Heart left ventricle (tissue), 16 donors: ENCODE results near the gene MCTP1. TPM values are rescaled to one million over a fixed set of nuclear protein-coding genes. Genes with fewer than 3 reads are reported as not detected.

Source experiments
- ATAC-seq, 4 donors: fragments of 200-7000 bp; cut with Tn5 transposase; one replicate each; pipeline ENCODE4 v1.9.1; 2020 to 2022; ENCODE audit warnings: moderate library complexity in 4 of 4, mild to moderate bottlenecking in 3 of 4, moderate number of reproducible peaks in 1 of 4
- DNase-seq, 5 donors: peaks; one replicate each; pipeline ENCODE4 v3.0.0-alpha.2; 2020
- H3K27ac ChIP-seq, 12 donors: fragments of 200-600 bp; sonication (generic) in 4 of 12; one replicate each; pipeline versions ENCODE4 v1.5.0 to v1.8.0; 2016 to 2022; ENCODE audit warnings: mild to moderate bottlenecking in 2 of 12
- H3K27me3 ChIP-seq, 9 donors: fragments of 200-600 bp; sonication (generic) in 2 of 9; one replicate each; pipeline versions ENCODE4 v1.5.1 to v1.8.0; 2016 to 2022; ENCODE audit warnings: mild to moderate bottlenecking in 3 of 9
- H3K36me3 ChIP-seq, 9 donors: fragments of 200-600 bp; sonication (generic) in 2 of 9; one replicate each; pipeline versions ENCODE4 v1.5.0 to v1.8.0; 2018 to 2022; ENCODE audit warnings: mild to moderate bottlenecking in 2 of 9
- H3K4me1 ChIP-seq, 12 donors: fragments of 200-600 bp; sonication (generic) in 4 of 12; one replicate each; pipeline versions ENCODE4 v1.5.0 to v1.8.0; 2016 to 2022; ENCODE audit warnings: mild to moderate bottlenecking in 3 of 12
- H3K4me3 ChIP-seq, 12 donors: fragments of 200-600 bp; sonication (generic) in 4 of 12; one replicate each; pipeline versions ENCODE4 v1.5.0 to v1.8.0; 2017 to 2022; ENCODE audit warnings: mild to moderate bottlenecking in 9 of 12, moderate library complexity in 4 of 12
- H3K9me3 ChIP-seq, 12 donors: fragments of 200-600 bp; sonication (generic) in 4 of 12; one replicate each; pipeline versions ENCODE4 v1.5.0 to v1.8.0; 2016 to 2022; ENCODE audit warnings: mild to moderate bottlenecking in 1 of 12
- CTCF ChIP-seq, 12 donors: fragments of 200-600 bp; sonication (generic) in 4 of 12; IDR thresholded peaks; one replicate each; pipeline versions ENCODE4 v1.5.0 to v1.8.0; 2018 to 2022; ENCODE audit warnings: antibody characterized with exemption in 12 of 12, mild to moderate bottlenecking in 5 of 12
- POLR2A ChIP-seq, 2 donors: fragments of 450-650 bp; IDR thresholded peaks; one replicate each; pipeline ENCODE4 v1.6.1; 2017; ENCODE audit warnings: antibody characterized with exemption in 2 of 2, mild to moderate bottlenecking in 2 of 2, moderate library complexity in 2 of 2
- whole genome bisulfite sequencing, 4 donors: extraction: QIAGEN DNeasy Blood & Tissue Kit in 2 of 4; methylation state at CpG; one replicate each; pipeline versions ENCODE4 v1.1.5 to v1.1.7; 2013 to 2018; 5-methylcytosine and 5-hydroxymethylcytosine counted together
- intact Hi-C, 10 donors: fragments of 100-400 bp; cut with DNase I; formaldehyde crosslinking; loops; one replicate each; pipeline versions ENCODE4 v1.11.1 to v1.14.2; 2022
- polyA plus RNA-seq, 2 donors: library from polyadenylated mRNA; stranded (reverse); fragments of 200-250 nt; gene quantifications; one replicate each; pipeline ENCODE4 v1.2.3, GENCODE V29; 2013
- total RNA-seq, 9 donors: library from RNA; depleted of rRNA in 2 of 9; stranded (reverse); fragments of >200 nt in 2 of 9; fragmentation: NEBNext Ultra II Directional in 3 of 9; extraction: Animal tissue kit (Norgen Biotek cat#: 25700) in 3 of 9; gene quantifications; one replicate each; pipeline versions ENCODE4 v1.1.0 to v1.2.4, GENCODE V29; 2016 to 2023
- donor health status: ischemic (EF 13 %, LVEDD 7.1; RV severe dilation, severe dysfunction).
- donor health status: healthy with polysubstance abuse.
- donor health status: DM: no; HTN: yes; CAD: no.
- donor health status: DM: no; HTN: no; CAD: no.
- donor health status: ischemic (EF 25% LVEDD 6.9; RV normal size, moderate dysfunction).
- donor health status: ischemic (EF 25% LVEDD 5.7; RV mildly dilated, moderate dysfunction).
- donor health status: healthy.
- donor health status: DM: yes; HTN: yes; CAD: no.
- donor health status: ischemic (EF 35%, LVEDD 5.7; RV mildly dilated, moderate dysfunction).
- donor health status: nonischemic (EF 11% LVEDD 7.7; RV severe dilation, severe dysfunction).
- donor health status: DM: yes; HTN: yes; CAD: no.
- donor health status: PGD.
- donor health status: ischemic (EF 29% LVEDD 5.4; RV normal size, mild dysfunction).
- donor health status: nonischemic (EF 23%, LVEDD 6.1; RV moderate dilation, normal function).

Gene MCTP1
- total and polyA plus RNA-seq, 11 donors: 0.91 to 28.4 (median 6.1) TPM

- no peaks in the 10 kb centered on the region for H3K4me1 ChIP-seq
- intact Hi-C loops: no loop called here
- no peaks in the 10 kb centered on the region for H3K27me3 ChIP-seq
- 83 to 100% (median 85%) methylated on average over 1 of the region's 1 CpG for WGBS, 4 donors
- TF ChIP-seq CTCF (IDR thresholded peaks at IDR 0.05) (no peak), POLR2A (IDR thresholded peaks at IDR 0.05) (no peak)
- H3K27ac ChIP-seq: no peak overlapping the region
- no peak for ATAC-seq
- H3K36me3 ChIP-seq: no peaks in the 10 kb centered on the region
- H3K4me3 ChIP-seq: no peak overlapping the region
- H3K9me3 ChIP-seq: peaks cover 0 to 7% (median 0%) of the 10 kb centered on the region in 12 donors
- DNase-seq: no peak
Measured at GRCh38 chr5:95114902-95115301, 170.0 kb downstream of the MCTP1 start.

DNA sequence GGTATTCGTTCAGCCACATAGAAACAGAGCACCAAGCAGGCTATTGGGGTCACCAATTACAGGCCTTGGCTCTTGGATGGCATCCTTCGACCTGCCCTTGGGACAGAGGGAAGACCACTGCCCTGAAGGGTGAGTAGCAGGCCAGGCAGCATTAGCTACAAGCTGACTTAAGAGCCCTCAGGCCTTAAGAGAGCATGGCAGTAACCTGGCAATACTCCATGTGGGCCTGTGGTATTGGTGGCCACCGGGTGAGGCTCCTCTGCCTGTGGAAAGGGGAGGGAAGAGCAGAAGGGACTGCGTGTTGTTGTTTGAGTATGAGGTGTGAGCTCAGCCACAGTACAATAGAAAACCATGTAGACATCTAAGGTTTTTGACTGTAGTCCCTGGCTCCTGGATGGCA is 170.6 kb downstream of the MCTP1 start:
- H3K36me3 ChIP-seq: no peaks in the 10 kb centered on the region
- no peaks in the 10 kb centered on the region for H3K4me1 ChIP-seq
- DNase-seq (no peak), ATAC-seq (no peak)
- no peaks in the 10 kb centered on the region for H3K27me3 ChIP-seq
- no peak for TF ChIP-seq POLR2A (IDR thresholded peaks at IDR 0.05)
- no peak overlapping the region for H3K27ac ChIP-seq
- peaks cover 0 to 7% (median 0%) of the 10 kb centered on the region in 12 donors for H3K9me3 ChIP-seq
- intact Hi-C loops: no loop called here
- WGBS, 4 donors: 79 to 85% (median 83%) methylated on average over 2 to 4 of the region's 4 CpGs
- no peak overlapping the region for H3K4me3 ChIP-seq

DNA sequence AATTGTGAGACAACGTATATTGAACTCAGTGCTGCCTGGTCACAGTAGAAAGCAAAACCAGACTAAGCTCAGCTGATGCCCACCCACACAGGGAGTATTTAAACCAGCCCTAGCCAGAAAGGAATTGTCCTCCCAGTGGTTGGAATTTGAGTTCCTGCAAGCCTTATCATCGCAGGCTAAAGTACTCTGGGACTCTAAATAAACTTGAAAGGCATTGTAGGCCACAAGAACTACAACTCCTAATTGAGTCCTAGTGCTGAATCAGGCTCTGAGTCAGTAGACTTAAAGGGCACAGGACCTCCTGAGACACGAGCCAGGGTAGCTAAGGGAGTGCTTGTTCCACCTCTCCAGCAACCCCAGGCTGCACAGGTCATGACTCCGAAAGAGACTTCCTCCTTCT is 171.4 kb downstream of the MCTP1 start:
- no peaks in the 10 kb centered on the region for H3K4me1 ChIP-seq
- ATAC-seq: no peak
- TF ChIP-seq POLR2A (IDR thresholded peaks at IDR 0.05) (no peak), CTCF (IDR thresholded peaks at IDR 0.05) (no peak)
- H3K9me3 ChIP-seq: peaks cover 0 to 7% (median 0%) of the 10 kb centered on the region in 12 donors
- H3K36me3 ChIP-seq: no peaks in the 10 kb centered on the region
- WGBS, 4 donors: 37 to 56% (median 46%) methylated on average over 4 of the region's 4 CpGs
- H3K27ac ChIP-seq: no peak overlapping the region
- H3K27me3 ChIP-seq: no peaks in the 10 kb centered on the region
- no peak overlapping the region for H3K4me3 ChIP-seq
- intact Hi-C loops: no loop called here
- DNase-seq: no peak

GRCh38 chr5:95111141-95111540 is 173.8 kb downstream of the MCTP1 start:
- no peaks in the 10 kb centered on the region for H3K27me3 ChIP-seq
- TF ChIP-seq CTCF (IDR thresholded peaks at IDR 0.05) (no peak), POLR2A (IDR thresholded peaks at IDR 0.05) (no peak)
- intact Hi-C loops: no loop called here
- H3K36me3 ChIP-seq: no peaks in the 10 kb centered on the region
- no peak for ATAC-seq
- H3K4me1 ChIP-seq: no peaks in the 10 kb centered on the region
- H3K4me3 ChIP-seq: no peak overlapping the region
- no peak overlapping the region for H3K27ac ChIP-seq
- peaks cover 0 to 7% (median 0%) of the 10 kb centered on the region in 12 donors for H3K9me3 ChIP-seq
- no peak for DNase-seq

DNA sequence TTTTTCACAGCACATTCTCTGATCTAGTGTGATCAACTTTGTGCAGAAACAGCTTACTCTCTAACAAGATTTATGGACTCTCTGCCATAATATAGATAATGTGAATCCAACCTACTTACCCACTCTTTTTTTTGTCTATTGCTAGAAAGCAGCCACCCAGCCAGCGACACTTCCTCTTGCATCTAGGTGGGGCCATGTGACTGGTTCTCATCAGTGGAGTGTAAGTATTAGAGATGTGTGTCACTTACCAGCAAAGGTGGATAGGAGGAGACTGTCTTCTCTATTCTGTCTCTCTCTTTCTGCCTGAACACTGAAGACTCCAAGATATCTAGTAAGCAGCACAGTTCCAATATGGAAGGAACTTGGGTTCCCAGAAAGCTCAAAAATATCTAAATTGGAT is 174.8 kb downstream of the MCTP1 start:
- no peaks in the 10 kb centered on the region for H3K27me3 ChIP-seq
- no peak overlapping the region for H3K27ac ChIP-seq
- H3K9me3 ChIP-seq: peaks cover 0 to 3% (median 0%) of the 10 kb centered on the region in 12 donors
- no peaks in the 10 kb centered on the region for H3K4me1 ChIP-seq
- intact Hi-C loops: no loop called here
- DNase-seq (no peak), ATAC-seq (no peak)
- WGBS, 4 donors: 67 to 76% (median 71%) methylated on average over 1 of the region's 1 CpG
- no peak overlapping the region for H3K4me3 ChIP-seq
- H3K36me3 ChIP-seq: no peaks in the 10 kb centered on the region
- TF ChIP-seq POLR2A (IDR thresholded peaks at IDR 0.05) (no peak), CTCF (IDR thresholded peaks at IDR 0.05) (no peak)
